HL-60 (cell line): ENCODE data around the gene KDELR3.

Source experiments
- POLR2AphosphoS5 ChIP-seq: IDR thresholded peaks from 2 replicates; pipeline ENCODE4 v1.6.1; 2012; ENCODE audit warnings: low read depth
- SPI1 ChIP-seq: IDR thresholded peaks from 2 replicates; pipeline ENCODE4 v1.6.1; 2012; ENCODE audit warnings: low read depth, mild to moderate bottlenecking, borderline replicate concordance
- TF ChIP-seq, protein P1 (sequence below): IDR thresholded peaks from one replicate; pipeline ENCODE4 v1.5.1; 2011; ENCODE audit warnings: low read length, control low read depth, inconsistent platforms; ENCODE audit not compliant: insufficient read depth
- TF ChIP-seq, protein P2 (sequence below): IDR thresholded peaks from 2 replicates; pipeline ENCODE4 v1.6.1; 2012; ENCODE audit warnings: low read depth; ENCODE audit not compliant: insufficient replicate concordance

DNA sequence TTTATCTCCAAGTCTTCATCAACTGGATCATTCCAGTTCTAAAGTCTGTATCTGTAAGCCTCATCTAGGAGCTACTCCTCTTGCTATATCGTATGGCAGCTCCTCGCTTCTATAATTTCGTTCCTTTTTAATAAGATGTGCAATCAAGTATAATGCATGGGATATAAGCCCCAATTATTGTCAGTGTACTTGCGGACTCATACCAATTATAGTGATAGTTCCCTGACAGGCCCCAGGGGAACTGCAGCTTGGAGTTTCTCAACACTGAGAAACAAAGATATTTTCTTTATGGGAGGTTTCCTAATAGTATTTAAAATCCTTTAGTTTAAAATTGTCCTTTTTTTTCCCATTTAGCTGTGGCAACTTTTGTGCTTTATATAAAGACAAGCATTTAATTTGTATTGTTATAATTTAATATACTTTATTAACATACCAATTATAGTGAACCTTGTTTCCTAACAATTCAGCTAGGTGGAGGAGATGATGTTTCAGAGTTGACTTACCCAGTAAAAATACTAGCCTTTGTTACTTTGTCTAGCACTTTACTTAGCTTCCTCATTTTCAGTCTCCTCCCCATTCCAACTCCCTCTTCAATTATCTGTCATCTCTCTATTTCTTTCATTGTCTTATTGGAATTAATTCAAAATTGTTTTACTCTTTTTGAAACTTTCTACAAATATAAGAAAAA, 63.5 kb downstream of the KDELR3 start:
- TF ChIP-seq POLR2AphosphoS5 (no peak), SPI1 (no peak)
- TF ChIP-seq, protein P1, sequence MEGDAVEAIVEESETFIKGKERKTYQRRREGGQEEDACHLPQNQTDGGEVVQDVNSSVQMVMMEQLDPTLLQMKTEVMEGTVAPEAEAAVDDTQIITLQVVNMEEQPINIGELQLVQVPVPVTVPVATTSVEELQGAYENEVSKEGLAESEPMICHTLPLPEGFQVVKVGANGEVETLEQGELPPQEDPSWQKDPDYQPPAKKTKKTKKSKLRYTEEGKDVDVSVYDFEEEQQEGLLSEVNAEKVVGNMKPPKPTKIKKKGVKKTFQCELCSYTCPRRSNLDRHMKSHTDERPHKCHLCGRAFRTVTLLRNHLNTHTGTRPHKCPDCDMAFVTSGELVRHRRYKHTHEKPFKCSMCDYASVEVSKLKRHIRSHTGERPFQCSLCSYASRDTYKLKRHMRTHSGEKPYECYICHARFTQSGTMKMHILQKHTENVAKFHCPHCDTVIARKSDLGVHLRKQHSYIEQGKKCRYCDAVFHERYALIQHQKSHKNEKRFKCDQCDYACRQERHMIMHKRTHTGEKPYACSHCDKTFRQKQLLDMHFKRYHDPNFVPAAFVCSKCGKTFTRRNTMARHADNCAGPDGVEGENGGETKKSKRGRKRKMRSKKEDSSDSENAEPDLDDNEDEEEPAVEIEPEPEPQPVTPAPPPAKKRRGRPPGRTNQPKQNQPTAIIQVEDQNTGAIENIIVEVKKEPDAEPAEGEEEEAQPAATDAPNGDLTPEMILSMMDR = no peak
- TF ChIP-seq, protein P2, sequence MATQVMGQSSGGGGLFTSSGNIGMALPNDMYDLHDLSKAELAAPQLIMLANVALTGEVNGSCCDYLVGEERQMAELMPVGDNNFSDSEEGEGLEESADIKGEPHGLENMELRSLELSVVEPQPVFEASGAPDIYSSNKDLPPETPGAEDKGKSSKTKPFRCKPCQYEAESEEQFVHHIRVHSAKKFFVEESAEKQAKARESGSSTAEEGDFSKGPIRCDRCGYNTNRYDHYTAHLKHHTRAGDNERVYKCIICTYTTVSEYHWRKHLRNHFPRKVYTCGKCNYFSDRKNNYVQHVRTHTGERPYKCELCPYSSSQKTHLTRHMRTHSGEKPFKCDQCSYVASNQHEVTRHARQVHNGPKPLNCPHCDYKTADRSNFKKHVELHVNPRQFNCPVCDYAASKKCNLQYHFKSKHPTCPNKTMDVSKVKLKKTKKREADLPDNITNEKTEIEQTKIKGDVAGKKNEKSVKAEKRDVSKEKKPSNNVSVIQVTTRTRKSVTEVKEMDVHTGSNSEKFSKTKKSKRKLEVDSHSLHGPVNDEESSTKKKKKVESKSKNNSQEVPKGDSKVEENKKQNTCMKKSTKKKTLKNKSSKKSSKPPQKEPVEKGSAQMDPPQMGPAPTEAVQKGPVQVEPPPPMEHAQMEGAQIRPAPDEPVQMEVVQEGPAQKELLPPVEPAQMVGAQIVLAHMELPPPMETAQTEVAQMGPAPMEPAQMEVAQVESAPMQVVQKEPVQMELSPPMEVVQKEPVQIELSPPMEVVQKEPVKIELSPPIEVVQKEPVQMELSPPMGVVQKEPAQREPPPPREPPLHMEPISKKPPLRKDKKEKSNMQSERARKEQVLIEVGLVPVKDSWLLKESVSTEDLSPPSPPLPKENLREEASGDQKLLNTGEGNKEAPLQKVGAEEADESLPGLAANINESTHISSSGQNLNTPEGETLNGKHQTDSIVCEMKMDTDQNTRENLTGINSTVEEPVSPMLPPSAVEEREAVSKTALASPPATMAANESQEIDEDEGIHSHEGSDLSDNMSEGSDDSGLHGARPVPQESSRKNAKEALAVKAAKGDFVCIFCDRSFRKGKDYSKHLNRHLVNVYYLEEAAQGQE = no peak
